EL (cell line): ENCODE results near the gene TMEM271.
A peak's percentile ranks its signal among the peaks of the same experiment; 100 is the strongest.
"Not testable (repeated sequence)": the region's sequence is repeated elsewhere in the genome, so short reads cannot be mapped to it uniquely, and the experiment has no call there.

ENCODE experiments used
- DNase-seq: peaks from one replicate; pipeline ENCODE4 v3.0.0-alpha.2; 2016

The TMEM271 gene

GRCh38 chr4:578451-579443 is 2.7 kb upstream of the TMEM271 start:
- DNase-seq, result no peak

- peak; percentile 50 for DNase-seq
Observed at GRCh38 chr4:577499-578450, 1.7 kb upstream of the TMEM271 start.

GRCh38 chr4:576991-577498 is 950 bp upstream of the TMEM271 start:
- no peak for DNase-seq

- no peak for DNase-seq
Observed at GRCh38 chr4:575281-576141, 584 bp downstream of the TMEM271 start.

GRCh38 chr4:574346-575161 is 1.5 kb downstream of the TMEM271 start:
- DNase-seq, result no peak

GRCh38 chr4:573122-573892 is 2.8 kb downstream of the TMEM271 start:
- DNase-seq, result no peak

GRCh38 chr4:572594-572993 is 3.5 kb downstream of the TMEM271 start:
- DNase-seq, result no peak

GRCh38 chr4:571838-572572 is 4.1 kb downstream of the TMEM271 start:
- no peak for DNase-seq

- DNase-seq, result no peak
Observed at GRCh38 chr4:570754-571153, 5.3 kb downstream of the TMEM271 start.

GRCh38 chr4:569958-570667 is 6.0 kb downstream of the TMEM271 start:
- DNase-seq, result no peak

GRCh38 chr4:568962-569361 is 7.1 kb downstream of the TMEM271 start:
- no peak for DNase-seq

GRCh38 chr4:568351-568652 is 7.8 kb downstream of the TMEM271 start:
- DNase-seq, result no peak

- DNase-seq, result no peak
Observed at GRCh38 chr4:567457-568350, 8.4 kb downstream of the TMEM271 start.

- DNase-seq, result no peak
Observed at GRCh38 chr4:566508-567295, 9.4 kb downstream of the TMEM271 start.

- DNase-seq, result no peak
Observed at GRCh38 chr4:566035-566434, 10.1 kb downstream of the TMEM271 start.

GRCh38 chr4:565614-566013 is 10.5 kb downstream of the TMEM271 start:
- DNase-seq, result not testable (repeated sequence)

GRCh38 chr4:562458-562857 is 13.6 kb downstream of the TMEM271 start:
- not testable (repeated sequence) for DNase-seq
